HG02870 (cell line): ENCODE results near the gene CFHR4.
"Not testable (repeated sequence)": the region's sequence is repeated elsewhere in the genome, so short reads cannot be mapped to it uniquely, and the experiment has no call there.

Source experiments
- ATAC-seq: cut with Tn5 transposase; IDR thresholded peaks from one replicate; pipeline ENCODE4 v1.9.1; 2021; ENCODE audit warnings: mild to moderate bottlenecking, moderate library complexity; ENCODE audit not compliant: unreplicated experiment

Gene CFHR4

DNA sequence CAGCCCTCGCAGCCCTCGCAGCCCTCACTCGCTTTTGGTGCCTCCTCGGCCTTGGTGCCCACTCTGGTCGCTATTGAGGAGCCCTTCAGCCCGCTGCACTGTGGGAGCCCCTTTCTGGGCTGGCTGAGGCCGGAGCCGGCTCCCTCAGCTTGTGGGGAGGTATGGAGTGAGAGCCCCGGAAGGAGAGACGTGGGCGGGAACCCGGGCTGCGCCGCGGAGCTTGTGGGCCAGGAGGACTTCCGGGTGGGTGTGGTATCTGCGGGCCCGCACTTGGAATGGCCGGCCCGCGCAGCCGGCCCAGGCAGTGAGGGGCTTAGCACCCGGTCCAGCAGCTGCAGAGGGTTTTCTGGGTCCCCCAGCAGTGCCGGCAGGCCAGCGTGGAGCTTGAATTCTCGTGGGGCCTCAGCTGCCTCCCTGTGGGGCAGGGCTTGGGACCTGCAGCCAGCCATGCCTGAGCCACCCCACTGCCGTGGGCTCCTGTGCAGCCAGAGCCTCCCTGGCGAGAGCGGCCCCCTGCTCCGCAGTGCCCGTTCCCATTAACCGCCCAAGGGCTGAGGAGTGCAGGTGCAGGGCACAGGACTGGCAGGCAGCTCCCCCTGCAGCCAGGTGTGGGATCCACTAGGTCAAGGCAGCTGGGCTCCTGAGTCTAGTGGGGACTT, 45.8 kb downstream of the CFHR4 start:
- no peak for ATAC-seq

DNA sequence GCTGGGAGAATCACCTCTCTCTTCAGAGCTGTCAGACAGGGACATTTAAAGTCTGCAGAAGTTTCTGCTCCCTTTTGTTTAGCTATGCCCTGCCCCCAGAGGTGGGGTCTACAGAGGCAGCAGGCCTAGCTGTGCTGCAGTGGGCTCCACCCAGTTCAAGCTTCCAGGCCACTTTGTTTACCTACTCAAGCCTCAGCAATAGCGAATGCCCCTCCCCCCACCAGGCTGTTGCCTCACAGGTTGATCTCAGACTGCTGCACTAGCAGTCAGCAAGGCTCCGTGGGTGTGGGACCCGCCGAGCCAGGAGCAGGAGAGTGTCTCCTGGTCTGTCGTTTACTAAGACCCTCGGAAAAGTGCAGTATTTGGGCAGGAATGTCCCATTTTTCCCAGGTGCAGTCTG, 53.6 kb downstream of the CFHR4 start:
- ATAC-seq = not testable (repeated sequence)

DNA sequence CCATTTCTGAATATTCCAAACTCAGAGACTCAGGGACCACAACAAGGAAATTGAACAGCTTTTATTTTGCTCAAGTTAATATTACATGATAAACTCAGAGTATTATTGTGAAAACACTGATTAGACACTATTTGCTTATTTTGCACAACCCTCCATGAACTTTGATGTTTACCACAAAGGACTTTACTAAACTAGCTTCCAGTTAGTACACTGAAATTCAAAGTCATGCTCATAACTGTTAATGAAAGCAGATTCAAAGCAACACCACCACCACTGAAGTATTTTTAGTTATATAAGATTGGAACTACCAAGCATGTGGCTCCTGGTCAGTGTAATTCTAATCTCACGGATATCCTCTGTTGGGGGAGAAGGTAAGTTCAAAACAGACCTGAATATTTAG, 55.7 kb downstream of the CFHR4 start, which contains the start of gene CFHR2:
TSS of gene CFHR2 (plus strand) at position 171 of the 400 bp plus-strand sequence. CDS start at position 314, 143 bp downstream.
- ATAC-seq = not testable (repeated sequence)

DNA sequence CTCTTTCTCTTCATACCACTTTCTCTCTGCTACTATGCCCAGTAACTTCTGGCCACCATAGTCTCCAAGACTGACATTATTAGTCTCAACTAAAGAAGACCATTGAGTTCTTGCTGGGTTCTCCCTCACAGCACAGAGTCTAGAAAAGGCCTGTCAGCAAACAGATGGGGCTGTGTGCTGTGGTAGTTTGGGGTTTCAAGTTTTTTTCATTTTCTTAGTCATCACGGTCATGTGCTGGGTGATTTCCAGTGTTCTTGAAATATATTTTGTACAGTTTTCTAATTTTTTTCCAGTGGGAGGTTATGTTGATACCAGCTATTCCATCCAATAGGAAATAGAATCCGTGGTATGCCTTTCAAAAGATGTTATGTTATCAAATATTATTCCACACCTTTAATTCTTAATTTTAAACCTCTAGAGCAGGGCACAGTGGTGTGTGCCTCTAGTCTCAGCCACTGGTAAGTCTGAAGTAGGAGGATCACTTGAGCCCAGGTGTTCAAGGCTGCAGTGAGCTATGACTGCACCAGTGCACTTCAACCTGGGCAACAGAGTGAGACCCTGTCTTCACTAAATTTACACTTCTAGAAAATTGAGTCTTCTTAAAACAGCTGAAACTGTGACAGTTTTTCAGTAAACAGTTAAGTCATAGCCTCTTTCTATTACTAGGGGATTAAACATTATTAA, 64.0 kb downstream of the CFHR4 start:
- ATAC-seq = peak; percentile 97

DNA sequence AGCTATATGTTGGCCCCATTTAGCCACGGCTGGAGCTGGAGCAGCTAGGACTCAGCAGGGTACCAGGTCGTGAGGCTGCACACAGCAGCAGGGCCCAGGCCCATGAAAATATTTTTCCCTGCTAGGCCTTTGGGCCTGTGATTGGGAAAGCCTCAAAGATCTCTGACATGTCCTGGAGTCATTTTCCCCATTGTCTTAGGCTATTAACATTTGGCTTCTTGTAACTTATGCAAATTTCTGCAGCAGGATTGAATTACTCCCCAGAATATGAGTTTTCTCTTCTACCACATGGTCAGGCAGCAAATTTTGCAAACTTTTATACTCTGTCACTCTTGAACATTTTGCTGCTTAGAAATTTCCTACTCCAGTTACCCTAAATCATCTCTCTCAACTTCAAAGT, 66.9 kb downstream of the CFHR4 start:
- no peak for ATAC-seq

DNA sequence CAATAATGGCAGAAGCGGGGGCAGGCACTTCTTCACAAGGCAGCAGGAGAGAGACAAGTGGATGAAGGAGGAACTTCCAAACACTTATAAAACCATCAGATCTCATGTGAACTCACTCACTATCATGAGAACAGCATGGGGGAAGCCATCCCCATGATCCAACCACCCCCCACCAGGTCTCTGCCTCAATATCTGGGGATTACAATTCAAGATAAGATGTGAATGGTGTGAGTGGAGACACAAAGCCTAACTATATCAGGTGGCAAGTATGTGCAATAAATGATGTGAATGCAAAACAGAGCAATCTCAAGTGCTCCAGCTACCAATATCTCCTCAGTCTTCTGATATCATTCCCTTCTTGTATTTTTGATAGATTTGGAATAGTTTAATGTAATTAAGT, 68.1 kb downstream of the CFHR4 start:
- no peak for ATAC-seq

DNA sequence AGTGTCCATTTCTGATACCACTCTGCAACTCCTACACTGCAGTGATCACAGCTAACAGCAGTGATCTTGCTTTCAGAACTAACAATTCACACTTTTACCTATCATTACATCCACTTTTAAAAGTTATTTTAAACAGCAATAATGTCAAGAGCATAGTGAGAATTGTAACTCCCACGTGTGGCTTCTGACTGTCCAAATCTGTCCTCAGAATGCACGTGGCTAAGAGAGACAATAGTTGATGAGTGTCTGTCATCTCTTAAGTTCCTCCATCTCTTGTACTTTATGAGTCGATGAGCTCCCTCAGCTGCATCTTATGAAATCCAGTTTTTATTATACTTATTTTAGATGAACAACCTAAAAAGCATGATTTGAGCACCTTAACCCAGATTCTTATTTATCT, 73.0 kb downstream of the CFHR4 start:
- ATAC-seq = peak; percentile 92
